ENCODE results near the gene IDUA. TPM values are rescaled to one million over a fixed set of nuclear protein-coding genes. Genes with fewer than 3 reads are reported as not detected.

IDUA gene
- total and polyA plus RNA-seq, 8 donors, result 8.8 to 278 (median 21.7) TPM

DNA sequence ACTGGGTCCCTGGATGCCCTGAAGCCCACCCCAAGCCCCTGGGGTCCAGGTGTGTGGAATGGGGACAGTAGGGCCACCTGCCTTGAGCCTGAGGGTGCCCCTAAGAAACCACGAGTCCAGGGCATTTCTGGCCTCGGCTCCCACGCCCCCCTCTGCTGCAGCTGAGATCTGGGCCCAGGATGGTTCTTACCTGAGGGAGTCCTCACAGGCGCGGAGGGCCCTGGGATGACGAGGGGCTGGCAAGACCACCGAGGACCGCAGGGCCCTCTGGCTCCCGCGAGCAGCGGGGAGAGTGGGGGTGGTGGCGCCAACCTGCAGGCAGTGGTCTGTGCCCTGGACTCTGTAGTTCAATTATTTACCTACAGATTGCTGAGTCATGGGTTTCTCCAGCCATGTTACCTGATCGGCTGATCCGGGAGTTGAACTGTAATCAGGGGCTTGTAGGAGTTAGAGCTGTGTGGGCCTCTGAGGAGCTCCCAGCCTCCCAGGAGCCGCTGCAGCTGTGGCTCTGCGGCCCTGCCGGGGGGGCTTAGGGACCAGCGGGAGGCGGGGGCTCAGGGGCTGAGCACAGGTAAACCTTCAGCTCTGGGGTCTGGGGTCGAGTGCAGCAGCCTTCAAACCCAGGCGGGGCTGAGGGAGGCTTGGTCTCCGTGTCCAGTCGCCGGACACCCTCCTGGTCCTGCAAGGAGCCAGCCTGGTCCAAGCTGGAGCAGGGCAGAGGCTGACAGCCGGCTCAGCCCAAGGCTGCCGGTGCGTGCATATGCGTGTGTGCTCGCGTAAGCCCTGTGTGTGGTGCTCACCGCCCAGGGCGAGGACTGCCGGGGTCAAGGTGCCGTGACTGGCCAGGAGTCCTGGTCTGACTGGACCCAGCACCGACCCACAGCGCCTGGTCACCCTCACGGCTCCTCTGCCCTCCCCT is 6.5 kb downstream of the IDUA start, which contains the start of gene SLC26A1:
SLC26A1 (minus strand) TSS at position 294 of the 919 bp plus-strand sequence. CDS start 1,701 bp downstream, outside the sequence.
- WGBS, 5 donors, result 33 to 67% (median 50%) methylated on average over 8 to 37 of the region's 37 CpGs
- no peaks in the 10 kb centered on the region for H3K9me3 ChIP-seq
- peak within 1 kb of the TSS; percentile 87 to 96 (median 93) for H3K27ac ChIP-seq
- TF ChIP-seq, protein P1, sequence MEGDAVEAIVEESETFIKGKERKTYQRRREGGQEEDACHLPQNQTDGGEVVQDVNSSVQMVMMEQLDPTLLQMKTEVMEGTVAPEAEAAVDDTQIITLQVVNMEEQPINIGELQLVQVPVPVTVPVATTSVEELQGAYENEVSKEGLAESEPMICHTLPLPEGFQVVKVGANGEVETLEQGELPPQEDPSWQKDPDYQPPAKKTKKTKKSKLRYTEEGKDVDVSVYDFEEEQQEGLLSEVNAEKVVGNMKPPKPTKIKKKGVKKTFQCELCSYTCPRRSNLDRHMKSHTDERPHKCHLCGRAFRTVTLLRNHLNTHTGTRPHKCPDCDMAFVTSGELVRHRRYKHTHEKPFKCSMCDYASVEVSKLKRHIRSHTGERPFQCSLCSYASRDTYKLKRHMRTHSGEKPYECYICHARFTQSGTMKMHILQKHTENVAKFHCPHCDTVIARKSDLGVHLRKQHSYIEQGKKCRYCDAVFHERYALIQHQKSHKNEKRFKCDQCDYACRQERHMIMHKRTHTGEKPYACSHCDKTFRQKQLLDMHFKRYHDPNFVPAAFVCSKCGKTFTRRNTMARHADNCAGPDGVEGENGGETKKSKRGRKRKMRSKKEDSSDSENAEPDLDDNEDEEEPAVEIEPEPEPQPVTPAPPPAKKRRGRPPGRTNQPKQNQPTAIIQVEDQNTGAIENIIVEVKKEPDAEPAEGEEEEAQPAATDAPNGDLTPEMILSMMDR (IDR thresholded peaks at IDR 0.05), result no peak
- peak within 1 kb of the TSS in 3 of 4 donors; percentile 17 to 28 (median 19) for H3K4me3 ChIP-seq
- peak; percentile 60 to 85 for DNase-seq
- H3K36me3 ChIP-seq, result peaks cover 0 to 33% (median 21%) of the 10 kb centered on the region in 4 donors
- intact Hi-C loops (cut with DNase I; ENCODE audit: low total_unique reads), result no loop called here
- H3K27me3 ChIP-seq, result peaks cover 0 to 30% (median 18%) of the 10 kb centered on the region in 3 donors
- H3K4me1 ChIP-seq, result peaks cover 30 to 61% (median 56%) of the 10 kb centered on the region in 4 donors

DNA sequence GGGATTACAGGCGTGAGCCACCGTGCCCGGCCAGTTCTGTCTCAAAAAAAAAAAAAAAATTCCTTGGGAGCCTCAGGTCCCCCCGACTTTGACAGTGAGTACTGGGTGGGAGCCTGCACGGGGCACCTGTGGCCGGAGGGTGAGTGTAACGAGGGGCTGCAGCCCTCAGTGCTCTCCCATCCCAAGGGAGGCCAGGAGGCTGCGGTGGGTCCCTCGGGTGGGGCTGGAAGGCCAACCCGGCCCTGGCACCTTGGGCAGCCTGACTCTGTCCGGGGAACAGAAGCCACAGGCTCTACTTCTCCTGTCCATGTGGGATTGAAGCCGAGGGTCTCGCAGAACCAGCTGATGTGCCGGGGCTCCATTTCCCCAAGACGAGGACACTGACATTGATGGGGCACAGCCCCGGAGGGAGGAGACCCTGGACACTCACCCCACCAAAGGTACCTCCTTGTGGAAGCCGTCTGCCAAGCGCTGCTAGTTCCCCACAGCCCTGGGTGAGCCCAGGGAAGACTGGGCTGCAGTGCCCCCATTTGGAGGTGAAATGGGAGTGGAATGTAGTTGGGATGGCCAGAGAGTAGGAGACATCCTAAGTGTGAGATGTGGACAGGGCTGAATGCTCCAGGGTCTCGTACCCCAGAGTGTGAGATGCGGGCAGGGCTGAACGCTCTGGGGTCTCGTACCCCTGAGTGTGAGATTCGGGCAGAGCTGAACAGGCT is 8.6 kb downstream of the IDUA start:
- peaks cover 0 to 16% (median 8%) of the 10 kb centered on the region in 4 donors for H3K36me3 ChIP-seq
- peaks cover 0 to 51% (median 34%) of the 10 kb centered on the region in 3 donors for H3K27me3 ChIP-seq
- TF ChIP-seq, protein P1 (IDR thresholded peaks at IDR 0.05), result no peak
- TF ChIP-seq POLR2A (IDR thresholded peaks at IDR 0.05) (no peak), POLR2AphosphoS5 (IDR thresholded peaks at IDR 0.05) (no peak), EP300 (IDR thresholded peaks at IDR 0.05) (no peak)
- peaks cover 30 to 60% (median 53%) of the 10 kb centered on the region in 4 donors for H3K4me1 ChIP-seq
- intact Hi-C loops (cut with DNase I; ENCODE audit: low total_unique reads), result no loop called here
- DNase-seq, result no peak
- no peak overlapping the region for H3K4me3 ChIP-seq
- no peaks in the 10 kb centered on the region for H3K9me3 ChIP-seq
- H3K27ac ChIP-seq, result no peak overlapping the region
- WGBS, 5 donors, result 86 to 90% (median 90%) methylated on average over 20 to 23 of the region's 23 CpGs

DNA sequence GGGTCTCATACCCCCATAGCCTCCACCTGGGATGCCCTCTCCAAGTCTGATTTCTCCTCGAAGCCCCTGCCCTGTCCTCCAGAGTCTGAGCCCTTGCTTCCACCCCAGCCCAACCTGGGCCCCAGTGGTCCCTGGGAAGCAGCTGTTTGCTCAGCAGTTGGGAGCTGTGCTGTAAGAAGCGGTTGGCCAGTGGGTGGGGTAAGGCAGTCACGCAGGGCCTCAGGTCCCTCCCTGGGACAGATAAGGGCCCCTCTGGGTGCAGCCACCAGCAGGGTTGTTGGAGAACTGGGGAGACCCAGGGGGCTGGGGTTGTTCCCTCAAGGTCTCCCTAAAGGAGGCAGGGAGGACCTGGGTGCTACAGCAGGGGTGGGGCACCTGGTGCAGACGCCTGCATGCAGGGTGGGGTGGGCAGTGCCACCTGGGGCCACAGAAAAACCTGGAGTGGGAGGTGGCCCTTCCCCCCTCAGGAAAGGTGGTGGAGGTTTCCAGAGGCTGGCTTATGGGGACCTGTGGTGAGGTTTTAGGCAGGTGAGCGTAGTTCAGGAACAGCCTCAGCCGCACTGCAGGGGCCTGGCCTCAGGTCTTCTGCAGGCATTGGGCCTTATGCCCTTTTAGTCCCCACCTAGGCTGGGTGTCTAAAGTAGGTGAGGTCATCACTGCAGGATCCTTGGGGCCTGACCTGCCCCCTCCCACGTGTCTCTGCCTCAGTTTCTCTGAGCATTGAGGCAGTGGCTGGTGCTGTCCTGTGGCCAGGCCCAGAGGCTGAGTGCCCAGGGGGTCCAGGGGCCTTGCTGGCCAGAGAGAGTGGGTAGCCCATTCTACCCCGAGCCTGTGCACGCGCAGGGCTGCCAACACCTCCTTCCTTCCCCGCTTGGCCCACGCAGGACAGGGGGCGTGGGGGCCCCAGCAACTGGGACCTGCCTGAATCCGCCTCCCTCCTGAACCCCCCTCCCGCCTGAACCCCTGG is 9.5 kb downstream of the IDUA start:
- Histone ChIP-seq H3K27ac (peak overlapping the region in 1 of 5 donors; percentile 22), H3K4me1 (peaks cover 30 to 54% (median 50%) of the 10 kb centered on the region in 4 donors), H3K9me3 (no peaks in the 10 kb centered on the region), H3K4me3 (no peak overlapping the region), H3K27me3 (peaks cover 0 to 60% (median 43%) of the 10 kb centered on the region in 3 donors), H3K36me3 (peaks cover 0 to 7% (median under 1%) of the 10 kb centered on the region in 4 donors)
- WGBS, 5 donors, result 53 to 68% (median 57%) methylated on average over 12 to 15 of the region's 15 CpGs
- TF ChIP-seq, protein P1 (IDR thresholded peaks at IDR 0.05), result no peak
- TF ChIP-seq POLR2A (IDR thresholded peaks at IDR 0.05) (no peak), POLR2AphosphoS5 (IDR thresholded peaks at IDR 0.05) (no peak), EP300 (IDR thresholded peaks at IDR 0.05) (no peak)
- DNase-seq, result peak in 1 of 2 donors; percentile 82
- intact Hi-C loops (cut with DNase I; ENCODE audit: low total_unique reads), result no loop called here
